ENCODE measurements around the gene SCN4A. TPM values are rescaled to one million over a fixed set of nuclear protein-coding genes. Genes with fewer than 3 reads are reported as not detected.

The SCN4A gene
- total RNA-seq, 1 donor from 2014 or later, result 0.43 TPM

GRCh38 chr17:64001091-64001579 is 28.4 kb upstream of the SCN4A start:
- no peak for TF ChIP-seq CTCF (IDR thresholded peaks at IDR 0.05; ENCODE audit: insufficient read depth, low read depth, low read length)
- TF ChIP-seq EZH2 (IDR thresholded peaks at IDR 0.05; ENCODE audit: insufficient read depth, low read length), result no peak
- Histone ChIP-seq H2AFZ (ENCODE audit: low read depth, low read length) (no peak overlapping the region), H3K79me2 (ENCODE audit: insufficient read depth, low read length) (no peaks in the 10 kb centered on the region), H3K36me3 (ENCODE audit: insufficient read depth, low read length) (no peaks in the 10 kb centered on the region), H3K4me2 (ENCODE audit: low read length) (no peak overlapping the region), H3K27ac (ENCODE audit: low read depth, low read length) (no peak overlapping the region), H3K9me3 (ENCODE audit: insufficient read depth, low read depth, low read length) (no peaks in the 10 kb centered on the region), H4K20me1 (ENCODE audit: insufficient read depth, low read length) (no peaks in the 10 kb centered on the region), H3K9ac (ENCODE audit: low read length) (no peak overlapping the region), H3K4me1 (ENCODE audit: insufficient read depth, low read length) (no peaks in the 10 kb centered on the region), H3K27me3 (ENCODE audit: insufficient read depth, low read length) (peaks cover 14% of the 10 kb centered on the region), H3K4me3 (ENCODE audit: insufficient read depth, low read depth, low read length) (no peak overlapping the region)
- no peaks in the 10 kb centered on the region for H3K9me3 Mint-ChIP-seq (ENCODE audit: unreplicated experiment)
- H3K27ac Mint-ChIP-seq (ENCODE audit: unreplicated experiment), result no peak overlapping the region
- H3K27me3 Mint-ChIP-seq (ENCODE audit: low read depth, unreplicated experiment), result peaks cover 45% of the 10 kb centered on the region
- no peaks in the 10 kb centered on the region for H3K36me3 Mint-ChIP-seq (ENCODE audit: low read depth, unreplicated experiment)
- no peak overlapping the region for H3K4me3 Mint-ChIP-seq (ENCODE audit: unreplicated experiment)
- DNase-seq (ENCODE audit: low read depth) (no peak), FAIRE-seq (no peak)
- H3K4me1 Mint-ChIP-seq (ENCODE audit: low read depth, unreplicated experiment), result no peaks in the 10 kb centered on the region

GRCh38 chr17:63999680-64000531 is 27.2 kb upstream of the SCN4A start:
- H3K79me2 ChIP-seq (ENCODE audit: insufficient read depth, low read length), result no peaks in the 10 kb centered on the region
- Mint-ChIP-seq H3K27me3 (ENCODE audit: low read depth, unreplicated experiment) (peaks cover 49% of the 10 kb centered on the region), H3K9me3 (ENCODE audit: unreplicated experiment) (no peaks in the 10 kb centered on the region), H3K36me3 (ENCODE audit: low read depth, unreplicated experiment) (no peaks in the 10 kb centered on the region), H3K27ac (ENCODE audit: unreplicated experiment) (no peak overlapping the region), H3K4me1 (ENCODE audit: low read depth, unreplicated experiment) (no peaks in the 10 kb centered on the region), H3K4me3 (ENCODE audit: unreplicated experiment) (peak overlapping the region; percentile 56)
- H3K27ac ChIP-seq (ENCODE audit: low read depth, low read length), result no peak overlapping the region
- H3K36me3 ChIP-seq (ENCODE audit: insufficient read depth, low read length), result no peaks in the 10 kb centered on the region
- DNase-seq (ENCODE audit: low read depth), result no peak
- H3K9ac ChIP-seq (ENCODE audit: low read length), result no peak overlapping the region
- H2AFZ ChIP-seq (ENCODE audit: low read depth, low read length), result no peak overlapping the region
- no peak for FAIRE-seq
- no peaks in the 10 kb centered on the region for H3K4me1 ChIP-seq (ENCODE audit: insufficient read depth, low read length)
- H4K20me1 ChIP-seq (ENCODE audit: insufficient read depth, low read length), result no peaks in the 10 kb centered on the region
- H3K4me2 ChIP-seq (ENCODE audit: low read length), result no peak overlapping the region
- no peak overlapping the region for H3K4me3 ChIP-seq (ENCODE audit: insufficient read depth, low read depth, low read length)
- H3K9me3 ChIP-seq (ENCODE audit: insufficient read depth, low read depth, low read length), result no peaks in the 10 kb centered on the region
- TF ChIP-seq CTCF (IDR thresholded peaks at IDR 0.05; ENCODE audit: insufficient read depth, low read depth, low read length) (no peak), EZH2 (IDR thresholded peaks at IDR 0.05; ENCODE audit: insufficient read depth, low read length) (no peak)
- H3K27me3 ChIP-seq (ENCODE audit: insufficient read depth, low read length), result peaks cover 21% of the 10 kb centered on the region

Measured in astrocyte (in vitro differentiated cells and primary cell).